ENCODE results near the gene TBC1D4.
"Not testable (repeated sequence)": the region's sequence is repeated elsewhere in the genome, so short reads cannot be mapped to it uniquely, and the experiment has no call there.

Gene TBC1D4

DNA sequence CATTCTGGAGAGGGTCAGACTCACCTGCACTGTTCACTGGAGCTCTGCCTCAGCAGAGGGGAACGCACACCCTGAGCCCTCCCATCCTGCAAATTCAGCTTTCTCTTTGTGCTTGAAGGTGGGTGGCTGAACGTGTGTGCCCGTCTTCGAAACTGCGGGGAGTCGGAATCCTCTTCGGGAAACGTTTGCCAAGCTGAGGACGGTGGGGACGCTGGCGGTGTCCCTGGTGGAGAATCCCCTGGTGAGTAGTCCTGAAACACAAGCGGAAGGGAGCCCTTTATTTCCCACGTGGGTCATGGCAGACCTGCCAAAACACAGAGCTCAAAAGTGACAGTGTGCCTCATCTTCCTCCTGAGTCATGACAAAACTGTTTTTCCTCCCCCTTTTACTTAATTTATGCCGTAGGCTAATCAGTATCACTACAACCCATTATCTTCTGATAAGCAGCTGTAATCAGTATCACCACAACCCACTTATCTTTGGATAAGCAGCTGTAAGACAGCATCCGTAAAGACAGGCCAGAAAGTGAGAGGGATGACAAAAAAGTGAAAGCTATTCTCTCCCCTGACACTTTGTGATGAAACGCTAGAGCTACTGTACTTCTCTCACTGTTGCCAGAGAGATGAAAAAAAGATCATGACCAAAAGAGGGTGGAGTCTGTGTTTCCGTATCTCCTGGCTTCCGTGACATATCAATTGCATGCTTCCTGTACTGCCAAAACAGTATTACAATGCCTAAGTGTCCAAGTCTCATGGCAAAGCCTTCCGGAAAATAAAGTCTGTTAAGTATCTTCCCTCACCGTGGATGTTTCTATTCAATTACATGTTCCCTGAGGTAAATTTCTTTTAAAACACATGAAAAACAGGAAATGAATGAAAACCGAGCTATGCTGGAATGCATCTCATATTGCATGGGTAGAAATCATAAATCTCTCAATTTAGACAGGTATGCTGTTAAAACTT lies 155.5 kb downstream of the TBC1D4 start:
- no peak for DNase-seq (ENCODE audit: low read depth, low spot score)

GRCh38 chr13:75325711-75326110 lies 156.3 kb downstream of the TBC1D4 start:
- DNase-seq (ENCODE audit: low read depth, low spot score): no peak

DNA sequence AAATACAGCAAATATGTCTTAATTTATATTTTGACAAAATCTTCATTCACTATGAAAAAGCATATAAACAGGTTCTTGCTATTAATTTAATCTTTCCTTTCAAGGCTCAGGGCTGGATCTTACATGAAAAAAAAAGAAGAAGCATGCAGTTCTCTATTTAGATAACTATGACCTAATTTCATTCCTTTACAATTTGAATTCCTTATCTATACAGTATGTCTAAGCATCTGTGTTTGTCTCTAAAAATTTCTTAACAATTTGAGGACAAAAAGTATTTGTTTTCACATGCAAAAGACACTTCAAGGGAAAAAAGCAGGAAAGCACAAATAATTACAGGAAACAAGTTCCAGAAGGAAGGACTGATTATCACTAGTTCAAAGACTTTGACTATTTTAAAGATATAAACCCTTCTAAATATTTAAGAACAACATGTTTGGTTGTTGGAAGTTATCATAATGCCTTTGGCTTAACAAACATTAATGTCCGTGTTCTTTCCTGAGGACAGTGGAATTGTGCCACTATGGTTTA lies 157.5 kb downstream of the TBC1D4 start:
- no peak for DNase-seq (ENCODE audit: low read depth, low spot score)

GRCh38 chr13:75321084-75321483 lies 160.9 kb downstream of the TBC1D4 start:
- DNase-seq (ENCODE audit: low read depth, low spot score): no peak

DNA sequence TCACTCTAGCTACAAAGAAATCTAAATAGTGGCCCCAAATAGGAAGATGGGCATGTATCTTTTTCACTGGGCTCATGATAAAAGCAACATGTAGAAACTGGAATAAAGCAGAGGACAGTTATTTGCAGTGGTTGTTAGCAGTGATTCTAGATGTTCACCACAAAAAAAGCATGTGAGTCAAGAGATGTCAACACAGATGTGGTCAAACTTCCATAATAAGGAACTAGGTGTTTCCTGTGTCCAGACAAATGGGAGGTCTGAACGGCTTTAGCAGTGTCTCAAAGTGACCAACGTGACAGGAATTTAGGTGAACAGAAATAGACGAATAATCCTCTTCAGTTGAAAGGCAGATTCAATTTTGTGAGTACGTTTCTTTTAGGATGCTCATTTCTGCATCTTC lies 162.7 kb downstream of the TBC1D4 start:
- no peak for DNase-seq (ENCODE audit: low read depth, low spot score)

- no peak for DNase-seq (ENCODE audit: low read depth, low spot score)
These were observed 163.7 kb downstream of the TBC1D4 start for GRCh38 chr13:75318138-75318833.

DNA sequence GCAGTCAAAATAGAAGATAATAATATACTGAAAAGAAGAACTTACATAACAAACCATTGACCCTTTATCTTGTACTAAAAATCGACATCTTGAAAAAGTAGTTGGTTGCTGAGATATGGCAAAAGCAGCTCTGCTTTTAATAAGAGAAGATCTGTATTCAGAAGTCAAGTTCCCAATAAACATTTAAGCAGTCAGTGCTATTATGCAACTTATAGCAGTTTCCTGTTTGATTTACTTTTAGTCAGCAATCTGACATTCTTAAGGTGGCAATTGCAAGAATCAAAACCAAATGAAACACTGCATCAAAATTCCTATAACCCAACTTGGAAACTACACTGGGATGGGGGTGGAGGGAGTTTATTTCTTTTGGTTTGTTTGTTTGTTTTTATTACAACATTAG lies 165.5 kb downstream of the TBC1D4 start:
- no peak for DNase-seq (ENCODE audit: low read depth, low spot score)

GRCh38 chr13:75312884-75313520 lies 169.0 kb downstream of the TBC1D4 start:
- no peak for DNase-seq (ENCODE audit: low read depth, low spot score)

GRCh38 chr13:75309981-75310580 lies 171.9 kb downstream of the TBC1D4 start:
- no peak for DNase-seq (ENCODE audit: low read depth, low spot score)

DNA sequence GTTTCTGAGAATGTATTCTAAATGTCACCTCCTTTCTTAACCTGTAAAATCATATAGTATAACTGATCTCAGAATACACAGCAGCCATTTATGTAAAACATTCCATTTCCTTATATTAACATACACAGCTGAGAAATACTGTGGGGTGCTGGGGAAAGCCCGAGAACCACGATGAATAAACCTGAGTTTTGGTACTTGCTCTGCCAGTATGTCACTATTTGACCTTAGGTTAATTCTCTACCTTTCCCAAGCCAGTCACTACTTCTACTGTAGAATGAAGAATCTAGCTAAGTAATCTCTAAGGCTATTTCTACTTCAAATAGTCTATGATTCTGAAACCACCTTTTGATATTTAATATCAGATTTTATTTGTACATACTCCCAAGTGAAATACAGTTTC lies 173.7 kb downstream of the TBC1D4 start:
- DNase-seq (ENCODE audit: low read depth, low spot score): no peak

- DNase-seq (ENCODE audit: low read depth, low spot score): no peak
These were observed 174.5 kb downstream of the TBC1D4 start for GRCh38 chr13:75307370-75307949.

- not testable (repeated sequence) for DNase-seq (ENCODE audit: low read depth, low spot score)
These were observed 175.0 kb downstream of the TBC1D4 start for GRCh38 chr13:75306967-75307366.

DNA sequence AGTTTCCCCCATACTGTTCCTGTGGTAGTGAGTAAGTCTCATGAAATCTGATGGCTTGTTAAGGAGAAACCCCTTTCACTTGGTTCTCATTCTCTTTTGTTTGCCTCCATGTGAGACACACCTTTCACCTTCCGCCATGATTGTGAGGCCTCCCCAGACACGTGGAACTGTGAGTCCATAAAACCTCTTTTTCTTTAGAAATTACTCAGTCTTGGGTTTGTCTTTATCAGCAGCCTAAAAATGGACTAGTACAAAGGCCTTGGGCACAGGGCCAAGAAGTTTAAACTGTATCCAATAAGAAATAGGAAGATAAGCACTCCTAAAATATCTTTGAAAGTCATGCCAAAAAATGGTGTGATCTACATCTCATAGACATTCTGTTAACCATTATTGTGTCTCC lies 176.9 kb downstream of the TBC1D4 start:
- no peak for DNase-seq (ENCODE audit: low read depth, low spot score)

DNA sequence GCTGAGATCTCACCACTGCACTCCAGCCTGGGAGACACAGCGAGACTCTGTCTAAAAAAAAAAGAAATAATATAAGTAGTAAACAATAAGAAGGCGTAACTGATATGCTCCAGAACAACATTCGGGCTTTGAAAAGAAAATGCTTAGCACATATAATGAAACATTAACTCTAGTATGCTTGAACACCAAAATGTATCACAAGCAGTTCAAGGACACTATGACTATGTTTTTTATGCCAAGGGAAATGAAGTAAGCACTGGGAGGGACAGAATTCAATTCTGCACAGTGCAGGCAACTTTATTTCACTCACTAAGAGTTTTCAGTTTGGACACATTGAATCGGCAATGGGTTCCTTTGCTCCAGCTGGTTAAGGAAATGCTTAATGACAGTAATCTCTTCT lies 178.7 kb downstream of the TBC1D4 start:
- no peak for DNase-seq (ENCODE audit: low read depth, low spot score)

DNA sequence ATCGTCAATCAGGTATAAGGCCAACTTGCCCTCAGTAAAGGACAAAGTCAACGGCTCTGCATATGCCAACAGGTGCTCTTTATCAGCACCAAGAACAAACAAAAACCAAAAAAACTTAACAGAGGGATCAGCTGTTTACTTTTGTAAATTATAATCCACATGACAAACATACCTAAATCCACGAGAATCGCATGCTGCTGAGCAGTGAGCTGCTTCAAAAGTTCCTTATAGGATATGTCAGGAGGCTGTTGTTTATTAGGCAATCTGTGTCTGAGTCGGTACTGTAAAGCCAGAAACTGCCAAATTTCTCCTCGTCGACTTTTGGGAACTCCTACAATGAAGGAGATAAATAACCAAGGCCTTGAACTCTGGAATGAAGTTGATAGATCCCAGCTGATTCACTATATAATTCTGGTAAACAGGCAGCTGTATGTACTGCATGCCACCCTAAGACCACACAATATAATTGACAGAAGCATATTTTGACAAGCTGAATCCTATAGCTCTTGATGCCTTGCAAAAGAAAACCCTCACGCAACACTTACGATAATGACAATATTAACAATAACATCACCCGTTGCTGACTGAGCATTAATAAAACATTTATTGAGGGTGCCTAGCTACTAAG lies 179.8 kb downstream of the TBC1D4 start:
- no peak for DNase-seq (ENCODE audit: low read depth, low spot score)

- DNase-seq (ENCODE audit: low read depth, low spot score): no peak
These were observed 181.8 kb downstream of the TBC1D4 start for GRCh38 chr13:75299913-75300862.

- DNase-seq (ENCODE audit: low read depth, low spot score): no peak
These were observed 182.7 kb downstream of the TBC1D4 start for GRCh38 chr13:75299246-75299645.

GRCh38 chr13:75296641-75297040 lies 185.3 kb downstream of the TBC1D4 start:
- no peak for DNase-seq (ENCODE audit: low read depth, low spot score)

- DNase-seq (ENCODE audit: low read depth, low spot score): no peak
These were observed 186.8 kb downstream of the TBC1D4 start for GRCh38 chr13:75295201-75295600.

DNA sequence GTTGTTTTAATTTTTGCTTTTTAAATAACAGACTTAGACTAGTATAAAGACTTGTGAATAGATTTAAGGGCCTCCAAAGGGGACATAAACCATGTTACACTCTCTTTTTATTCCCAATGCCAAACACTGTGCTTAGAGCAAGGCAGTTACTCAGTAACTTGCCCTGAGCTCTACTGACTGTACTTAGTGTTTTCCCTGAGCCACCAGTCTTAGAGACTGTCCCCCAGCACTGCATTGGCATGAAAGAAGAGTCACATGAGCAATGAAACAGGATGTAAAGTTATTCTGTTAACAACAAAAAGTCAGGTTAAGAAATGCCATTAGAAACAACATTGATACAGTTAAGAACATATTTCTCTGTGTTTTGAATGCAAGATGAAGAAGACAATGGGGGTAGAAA lies 187.9 kb downstream of the TBC1D4 start:
- DNase-seq (ENCODE audit: low read depth, low spot score): no peak
